ENCODE data around the gene C20orf204.
"Not testable (repeated sequence)": the region's sequence is repeated elsewhere in the genome, so short reads cannot be mapped to it uniquely, and the experiment has no call there.

C20orf204 gene

GRCh38 chr20:64035933-64036345, at the start of gene C20orf204:
Gene C20orf204, plus strand, starts transcription at chr20:64036182. Its CDS starts 142 bp downstream, at chr20:64036324.
- no peak for DNase-seq (ENCODE audit: low read depth)

- DNase-seq (ENCODE audit: low read depth), result no peak
These were observed 35.1 kb upstream of the C20orf204 start for GRCh38 chr20:64000906-64001305.

GRCh38 chr20:64001607-64002011, 34.4 kb upstream of the C20orf204 start:
- no peak for DNase-seq (ENCODE audit: low read depth)

- no peak for DNase-seq (ENCODE audit: low read depth)
These were observed 31.8 kb upstream of the C20orf204 start for GRCh38 chr20:64003960-64004725.

- no peak for DNase-seq (ENCODE audit: low read depth)
These were observed 30.6 kb upstream of the C20orf204 start for GRCh38 chr20:64005394-64005793.

GRCh38 chr20:64006490-64006889, 29.5 kb upstream of the C20orf204 start:
- DNase-seq (ENCODE audit: low read depth), result no peak

GRCh38 chr20:64006902-64007301, 29.1 kb upstream of the C20orf204 start:
- no peak for DNase-seq (ENCODE audit: low read depth)

GRCh38 chr20:64009811-64010387, 26.1 kb upstream of the C20orf204 start:
- no peak for DNase-seq (ENCODE audit: low read depth)

- DNase-seq (ENCODE audit: low read depth), result peak; percentile 67
These were observed 25.2 kb upstream of the C20orf204 start for GRCh38 chr20:64010711-64011237.

GRCh38 chr20:64011366-64011779, 24.6 kb upstream of the C20orf204 start:
- no peak for DNase-seq (ENCODE audit: low read depth)

GRCh38 chr20:64012385-64013154, 23.4 kb upstream of the C20orf204 start:
- not testable (repeated sequence) for DNase-seq (ENCODE audit: low read depth)

GRCh38 chr20:64015635-64016034, 20.3 kb upstream of the C20orf204 start:
- DNase-seq (ENCODE audit: low read depth), result no peak

- DNase-seq (ENCODE audit: low read depth), result no peak
These were observed 14.6 kb upstream of the C20orf204 start for GRCh38 chr20:64021124-64021975.

- no peak for DNase-seq (ENCODE audit: low read depth)
These were observed 13.2 kb upstream of the C20orf204 start for GRCh38 chr20:64022671-64023360.

GRCh38 chr20:64023361-64024140, 12.4 kb upstream of the C20orf204 start:
- no peak for DNase-seq (ENCODE audit: low read depth)

- DNase-seq (ENCODE audit: low read depth), result no peak
These were observed 11.6 kb upstream of the C20orf204 start for GRCh38 chr20:64024141-64024990.

GRCh38 chr20:64025101-64025825, 10.7 kb upstream of the C20orf204 start:
- DNase-seq (ENCODE audit: low read depth), result no peak

GRCh38 chr20:64025826-64026412, 10.1 kb upstream of the C20orf204 start:
- DNase-seq (ENCODE audit: low read depth), result no peak
